ENCODE results near the gene TACR2. TPM values are rescaled to one million over a fixed set of nuclear protein-coding genes. Genes with fewer than 3 reads are reported as not detected.

The TACR2 gene
- total and polyA plus RNA-seq, 2 of the 13 experiments (the other 11 are each of a cell fraction or from before 2014, with no cell fraction given) = 0.04 TPM; not detected in 1

DNA sequence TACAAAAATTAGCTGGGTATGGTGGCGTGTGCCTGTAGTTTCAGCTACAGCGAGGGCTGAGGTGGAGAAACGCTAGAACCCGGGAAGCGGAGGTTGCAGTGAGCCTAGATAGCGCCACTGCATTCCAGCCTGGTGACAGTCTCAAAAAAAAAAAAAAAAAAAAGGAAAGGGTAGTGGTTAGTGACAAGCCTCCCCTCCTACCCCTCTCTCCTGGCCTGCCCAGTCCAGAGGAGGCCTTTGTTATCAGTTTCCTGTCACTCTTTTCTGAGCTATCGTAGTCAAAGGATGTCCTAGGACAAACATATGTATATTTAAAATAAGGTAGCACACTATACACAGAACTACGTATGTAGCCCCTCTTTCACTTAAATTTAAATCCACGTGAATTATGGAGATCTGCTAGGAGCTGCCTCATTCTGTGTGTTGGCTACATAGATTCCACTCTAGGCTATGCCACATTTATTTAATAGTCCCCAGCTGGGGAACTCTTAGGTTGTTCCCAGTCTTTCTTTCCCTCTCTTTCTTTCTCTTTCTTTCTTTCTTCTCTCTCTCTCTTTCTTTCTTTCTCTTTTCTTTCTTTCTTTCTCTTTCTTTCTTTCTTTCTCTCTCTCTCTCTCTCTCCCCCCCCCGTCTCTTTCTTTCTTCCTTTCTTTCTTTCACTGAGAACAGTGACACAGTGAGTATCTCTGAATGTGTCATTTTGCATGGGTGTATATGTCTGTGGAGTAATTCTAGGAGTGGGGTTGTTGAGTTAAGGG is 38.5 kb upstream of the TACR2 start (continued):
- TF ChIP-seq NR1H2 (CRISPR knock-in tag; IDR thresholded peaks at IDR 0.05; ENCODE audit: borderline replicate concordance, low read depth) = no peak

DNA sequence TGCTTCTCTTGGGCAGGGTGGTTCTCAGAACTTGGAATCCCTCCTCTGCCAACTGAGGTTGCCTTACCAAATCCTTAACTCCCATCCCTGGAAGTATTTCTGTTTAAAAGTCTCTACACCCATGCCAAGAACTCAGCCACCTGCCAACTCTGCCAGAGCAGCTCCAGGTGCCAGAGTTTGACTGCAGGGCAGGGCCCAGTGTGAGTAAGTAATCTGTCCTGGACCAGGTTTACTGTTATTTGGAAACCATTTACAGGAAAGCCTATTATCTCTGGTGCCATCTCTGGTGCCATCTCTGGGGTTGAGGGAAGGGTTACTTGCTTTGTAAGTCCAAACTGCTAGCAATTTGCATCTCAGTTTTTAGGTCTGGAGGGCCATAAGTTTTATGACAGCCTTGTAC is 37.1 kb upstream of the TACR2 start:
- H3K36me3 ChIP-seq (replicated peaks in 1 of 2; ENCODE audit: control insufficient read depth in 1 of 2, insufficient read depth in 2 of 2, low read length in 2 of 2) = no peaks in the 10 kb centered on the region; a peak in 1 of 5 replicates
- no peak overlapping the region for H3K4me3 ChIP-seq (replicated peaks in 1 of 3; ENCODE audit: insufficient read depth in 1 of 3, low read depth in 2 of 3, low read length in 3 of 3)
- H3K27ac ChIP-seq (ENCODE audit: extremely low read length, insufficient read depth, low read length) = no peak overlapping the region
- no peaks in the 10 kb centered on the region for H3K9me3 ChIP-seq (ENCODE audit: low read length)
- no peak for TF ChIP-seq ATF7-NPFF (CRISPR knock-in tag; IDR thresholded peaks at IDR 0.05; ENCODE audit: low read depth)
- no peak for TF ChIP-seq PLRG1 (conservative IDR thresholded peaks at IDR 0.05)
- TF ChIP-seq RXRA (CRISPR knock-in tag; IDR thresholded peaks at IDR 0.05) = no peak
- TF ChIP-seq, protein P1, sequence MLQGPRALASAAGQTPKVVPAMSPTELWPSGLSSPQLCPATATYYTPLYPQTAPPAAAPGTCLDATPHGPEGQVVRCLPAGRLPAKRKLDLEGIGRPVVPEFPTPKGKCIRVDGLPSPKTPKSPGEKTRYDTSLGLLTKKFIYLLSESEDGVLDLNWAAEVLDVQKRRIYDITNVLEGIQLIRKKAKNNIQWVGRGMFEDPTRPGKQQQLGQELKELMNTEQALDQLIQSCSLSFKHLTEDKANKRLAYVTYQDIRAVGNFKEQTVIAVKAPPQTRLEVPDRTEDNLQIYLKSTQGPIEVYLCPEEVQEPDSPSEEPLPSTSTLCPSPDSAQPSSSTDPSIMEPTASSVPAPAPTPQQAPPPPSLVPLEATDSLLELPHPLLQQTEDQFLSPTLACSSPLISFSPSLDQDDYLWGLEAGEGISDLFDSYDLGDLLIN (CRISPR knock-in tag; IDR thresholded peaks at IDR 0.05; ENCODE audit: borderline replicate concordance) = no peak
- FAIRE-seq (no peak), ATAC-seq (no peak), DNase-seq (ENCODE audit: low spot score) (no peak)
- H2AFZ ChIP-seq (ENCODE audit: low read length) = no peak overlapping the region
- H3K79me2 ChIP-seq (ENCODE audit: insufficient read depth, low read length) = no peaks in the 10 kb centered on the region
- BruUV-seq (replicated peaks) = no TSS peak
- H3K9ac ChIP-seq (ENCODE audit: insufficient read depth, low read depth, low read length) = no peak overlapping the region
- H3K4me1 ChIP-seq (ENCODE audit: insufficient read depth, low read length) = peaks cover 23% of the 10 kb centered on the region
- intact Hi-C loops (cut with micrococcal nuclease; ENCODE audit: unreplicated experiment) = no loop called here
- ChIA-PET CTCF (ENCODE audit: low intra/inter-chr PET ratio, low total read pairs) (no interaction called here), POLR2A (no interaction called here)
- H3K27me3 ChIP-seq (ENCODE audit: control insufficient read depth in 1 of 2, insufficient read depth in 2 of 2, low read length in 2 of 2) = peaks cover 0 to 3% of the 10 kb centered on the region in 2 experiments; a peak in 2 of 5 replicates
- H4K20me1 ChIP-seq (ENCODE audit: insufficient read depth, low read length) = no peaks in the 10 kb centered on the region
- H3K4me2 ChIP-seq (ENCODE audit: low read depth, low read length) = no peak overlapping the region
- in situ Hi-C loops (cut with HindIII; ENCODE audit: extremely low pct_ligation_motif_present, low pct_unique_long_range_greater_than_20kb) = no loop called here

Measured in HepG2 (cell line).